ENCODE results near the gene ADAMTS12.

Gene ADAMTS12, protein sequence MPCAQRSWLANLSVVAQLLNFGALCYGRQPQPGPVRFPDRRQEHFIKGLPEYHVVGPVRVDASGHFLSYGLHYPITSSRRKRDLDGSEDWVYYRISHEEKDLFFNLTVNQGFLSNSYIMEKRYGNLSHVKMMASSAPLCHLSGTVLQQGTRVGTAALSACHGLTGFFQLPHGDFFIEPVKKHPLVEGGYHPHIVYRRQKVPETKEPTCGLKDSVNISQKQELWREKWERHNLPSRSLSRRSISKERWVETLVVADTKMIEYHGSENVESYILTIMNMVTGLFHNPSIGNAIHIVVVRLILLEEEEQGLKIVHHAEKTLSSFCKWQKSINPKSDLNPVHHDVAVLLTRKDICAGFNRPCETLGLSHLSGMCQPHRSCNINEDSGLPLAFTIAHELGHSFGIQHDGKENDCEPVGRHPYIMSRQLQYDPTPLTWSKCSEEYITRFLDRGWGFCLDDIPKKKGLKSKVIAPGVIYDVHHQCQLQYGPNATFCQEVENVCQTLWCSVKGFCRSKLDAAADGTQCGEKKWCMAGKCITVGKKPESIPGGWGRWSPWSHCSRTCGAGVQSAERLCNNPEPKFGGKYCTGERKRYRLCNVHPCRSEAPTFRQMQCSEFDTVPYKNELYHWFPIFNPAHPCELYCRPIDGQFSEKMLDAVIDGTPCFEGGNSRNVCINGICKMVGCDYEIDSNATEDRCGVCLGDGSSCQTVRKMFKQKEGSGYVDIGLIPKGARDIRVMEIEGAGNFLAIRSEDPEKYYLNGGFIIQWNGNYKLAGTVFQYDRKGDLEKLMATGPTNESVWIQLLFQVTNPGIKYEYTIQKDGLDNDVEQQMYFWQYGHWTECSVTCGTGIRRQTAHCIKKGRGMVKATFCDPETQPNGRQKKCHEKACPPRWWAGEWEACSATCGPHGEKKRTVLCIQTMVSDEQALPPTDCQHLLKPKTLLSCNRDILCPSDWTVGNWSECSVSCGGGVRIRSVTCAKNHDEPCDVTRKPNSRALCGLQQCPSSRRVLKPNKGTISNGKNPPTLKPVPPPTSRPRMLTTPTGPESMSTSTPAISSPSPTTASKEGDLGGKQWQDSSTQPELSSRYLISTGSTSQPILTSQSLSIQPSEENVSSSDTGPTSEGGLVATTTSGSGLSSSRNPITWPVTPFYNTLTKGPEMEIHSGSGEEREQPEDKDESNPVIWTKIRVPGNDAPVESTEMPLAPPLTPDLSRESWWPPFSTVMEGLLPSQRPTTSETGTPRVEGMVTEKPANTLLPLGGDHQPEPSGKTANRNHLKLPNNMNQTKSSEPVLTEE (N-terminal part only)

DNA sequence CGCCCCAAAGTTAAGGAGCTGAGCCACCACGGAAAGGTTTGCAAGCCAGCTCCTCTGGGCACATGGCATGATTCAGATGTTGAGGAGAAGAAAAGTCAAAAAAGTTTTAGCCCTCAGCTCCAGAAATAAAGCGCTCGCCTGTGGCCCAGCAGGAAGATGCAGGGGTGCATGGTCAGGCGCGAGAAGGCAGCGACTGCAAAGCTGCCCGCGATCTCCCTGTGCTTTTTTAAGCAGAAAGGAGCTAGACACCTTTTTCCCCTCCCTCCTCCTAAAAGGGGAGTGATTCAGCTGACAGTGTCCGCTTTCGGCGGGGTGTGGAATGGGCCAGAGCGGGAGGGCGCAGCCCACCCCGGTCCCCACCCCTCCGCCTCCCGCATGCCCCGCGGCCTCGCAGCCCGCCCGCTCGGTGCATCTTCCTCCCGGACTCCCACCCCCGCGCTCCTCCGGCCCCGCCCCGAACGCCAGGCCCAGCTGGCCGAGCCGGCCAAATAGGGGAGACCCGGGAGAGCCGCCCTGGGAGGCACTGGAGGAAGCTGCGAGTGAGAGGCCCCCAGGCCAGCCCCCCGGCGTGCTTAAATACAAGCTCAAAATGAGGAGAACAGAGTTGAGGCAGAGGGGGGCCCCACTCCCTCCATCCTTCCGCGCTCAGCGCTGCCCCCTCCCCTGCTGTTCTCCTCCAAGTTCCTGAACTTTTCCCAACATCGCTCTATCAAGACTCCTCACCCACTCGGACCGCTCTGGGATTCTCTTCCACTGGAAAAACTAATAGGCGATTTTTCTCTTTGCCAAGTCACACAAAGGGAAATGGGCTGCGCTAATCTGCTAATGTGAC, at the start of gene ADAMTS12:
ADAMTS12 (minus strand) TSS at position 203 of the 832 bp plus-strand sequence; CDS start at position 69, 134 bp downstream.
- no peak for TF ChIP-seq CTCF (IDR thresholded peaks at IDR 0.05; ENCODE audit: extremely low read depth, missing control alignments)
- DNase-seq (ENCODE audit: low spot score), result peak; percentile 67

- DNase-seq (ENCODE audit: low spot score), result no peak
- no peak for TF ChIP-seq CTCF (IDR thresholded peaks at IDR 0.05; ENCODE audit: extremely low read depth, missing control alignments)
Measured at GRCh38 chr5:33941090-33941489, 49.3 kb upstream of the ADAMTS12 start.

DNA sequence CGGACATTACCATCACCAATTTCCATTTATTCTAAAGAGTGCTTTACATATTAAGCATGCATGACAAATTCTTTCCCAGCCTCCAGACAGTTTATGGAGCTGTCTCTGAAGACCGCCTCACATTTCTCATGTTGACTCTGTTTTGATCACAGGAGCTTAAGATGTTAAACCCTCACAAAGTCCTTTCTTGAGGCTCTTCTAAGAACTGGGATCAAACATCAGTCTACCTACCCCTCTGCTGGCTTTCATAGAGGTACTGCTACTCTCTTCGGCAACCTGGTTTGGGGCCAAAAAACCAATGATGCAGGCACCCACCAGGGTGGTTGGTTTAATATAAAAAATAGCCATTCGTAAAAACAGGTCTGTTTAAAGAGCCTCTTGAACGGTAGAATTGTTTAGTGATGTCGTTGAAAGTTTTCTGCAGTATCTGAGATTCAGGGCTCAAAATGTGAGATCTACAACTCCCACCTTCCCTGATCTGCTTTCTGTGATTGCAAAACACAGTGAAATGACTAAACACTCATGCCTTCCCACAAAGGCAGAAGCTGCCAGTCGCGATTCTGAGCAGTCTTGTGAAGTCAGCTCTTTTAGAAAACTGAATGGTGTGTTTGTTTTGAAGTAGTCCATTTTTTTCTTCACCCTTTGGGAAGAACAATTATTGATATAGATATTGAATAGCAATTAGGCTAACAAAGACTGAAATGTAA, 47.9 kb upstream of the ADAMTS12 start:
- no peak for DNase-seq (ENCODE audit: low spot score)
- TF ChIP-seq CTCF (IDR thresholded peaks at IDR 0.05; ENCODE audit: extremely low read depth, missing control alignments), result no peak

GRCh38 chr5:33938881-33939280, 47.1 kb upstream of the ADAMTS12 start:
- DNase-seq (ENCODE audit: low spot score), result no peak
- TF ChIP-seq CTCF (IDR thresholded peaks at IDR 0.05; ENCODE audit: extremely low read depth, missing control alignments), result no peak

DNA sequence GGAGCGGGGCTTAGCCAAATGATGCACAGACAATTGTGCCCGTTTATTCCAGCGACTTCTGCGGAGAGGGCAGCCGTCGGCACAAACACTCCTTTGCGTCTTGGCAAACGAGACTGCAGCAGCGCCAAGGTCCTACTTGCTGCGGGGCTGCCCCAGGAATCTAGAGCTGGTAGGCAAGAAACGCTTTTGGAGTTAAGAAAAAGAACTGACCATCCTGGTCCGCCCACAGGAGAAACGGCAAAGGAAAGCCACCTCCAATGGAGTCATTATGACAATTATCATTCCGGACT, 46.7 kb upstream of the ADAMTS12 start:
- DNase-seq (ENCODE audit: low spot score), result no peak
- TF ChIP-seq CTCF (IDR thresholded peaks at IDR 0.05; ENCODE audit: extremely low read depth, missing control alignments), result no peak
